Mesodermal cell (in vitro differentiated cells): ENCODE data around the gene ZNF224.
A peak's percentile ranks its signal among the peaks of the same experiment; 100 is the strongest.
"Not testable (repeated sequence)": the region's sequence is repeated elsewhere in the genome, so short reads cannot be mapped to it uniquely, and the experiment has no call there.

Experiments used
- H3K27ac ChIP-seq: 2 replicates; pipeline ENCODE4 v1.7.0; 2013; ENCODE audit warnings: mild to moderate bottlenecking, low read depth, low read length, moderate library complexity; ENCODE audit not compliant: severe bottlenecking
- H3K36me3 ChIP-seq: 2 replicates; pipeline ENCODE4 v1.7.1; 2013; ENCODE audit warnings: mild to moderate bottlenecking, low read length, moderate library complexity; ENCODE audit not compliant: control insufficient read depth, insufficient read depth
- H3K4me1 ChIP-seq: one replicate; pipeline ENCODE4 v1.7.1; 2013; ENCODE audit warnings: mild to moderate bottlenecking, low read length; ENCODE audit not compliant: insufficient read depth, control insufficient read depth, poor library complexity, severe bottlenecking
- H3K4me3 ChIP-seq: 2 replicates; pipeline ENCODE4 v1.7.0; 2013; ENCODE audit warnings: low read length, control low read depth, mild to moderate bottlenecking; ENCODE audit not compliant: insufficient read depth, poor library complexity, severe bottlenecking; ENCODE audit errors: extremely low read depth
- H3K9me3 ChIP-seq: 2 replicates; pipeline ENCODE4 v1.7.1; 2013; ENCODE audit warnings: mild to moderate bottlenecking, low read length, moderate library complexity; ENCODE audit not compliant: control insufficient read depth
- WGBS, 2 experiments: methylation state at CpG; one replicate each; pipeline ENCODE4 v1.1.5; 2013; ENCODE audit warnings: missing lambda C conversion rate in 2 of 2; ENCODE audit not compliant: insufficient coverage in 2 of 2; 5-methylcytosine and 5-hydroxymethylcytosine counted together

ZNF224 gene

DNA sequence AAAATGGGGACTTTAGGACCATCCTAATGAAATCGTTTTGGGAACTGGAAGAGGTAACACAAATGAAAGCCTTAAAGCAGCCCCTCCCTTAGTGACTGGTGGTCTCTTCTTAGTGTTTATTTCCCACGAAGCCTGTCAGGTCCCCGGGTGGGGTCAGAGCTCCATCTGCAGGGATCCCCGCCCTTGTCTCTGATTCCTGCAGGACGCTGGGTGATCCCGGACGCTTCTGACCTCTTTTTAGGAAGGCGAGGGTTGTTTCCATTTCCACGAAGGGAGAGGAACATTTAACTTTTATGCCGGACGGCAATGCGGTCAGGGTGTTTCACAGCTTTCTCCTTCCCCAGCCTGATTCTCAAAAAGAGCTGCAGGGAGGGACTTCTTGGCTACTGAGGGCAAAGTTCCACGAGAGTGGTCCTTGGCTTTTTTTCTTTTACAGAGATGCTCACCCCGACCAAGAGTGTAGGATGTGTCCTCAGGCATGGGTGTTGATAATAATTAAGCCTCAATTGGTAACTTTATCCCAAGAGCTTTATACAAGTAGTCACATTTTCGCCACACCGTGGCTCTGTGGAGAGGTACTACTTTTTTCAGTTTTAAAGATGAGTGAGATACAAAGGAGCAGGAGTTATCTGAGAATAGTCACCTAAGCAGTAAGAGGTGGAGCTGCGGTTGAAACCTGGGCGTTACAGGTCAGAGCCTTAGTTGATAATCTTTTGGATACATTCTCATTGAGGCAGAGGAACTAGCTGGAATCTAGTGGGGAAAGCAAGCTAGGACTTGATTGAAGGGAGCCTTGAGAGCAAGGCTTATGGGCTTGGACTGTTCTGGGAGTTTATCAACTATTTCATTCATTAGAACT is 21.4 kb upstream of the ZNF224 start:
- H3K36me3 ChIP-seq: peaks cover 6% of the 10 kb centered on the region
- H3K4me1 ChIP-seq: no peaks in the 10 kb centered on the region
- peak overlapping the region; percentile 61 for H3K4me3 ChIP-seq
- H3K27ac ChIP-seq: no peak overlapping the region
- WGBS, 2 experiments: 44 to 60% methylated on average over 12 to 14 of the region's 18 CpGs
- H3K9me3 ChIP-seq: peaks cover 10% of the 10 kb centered on the region

DNA sequence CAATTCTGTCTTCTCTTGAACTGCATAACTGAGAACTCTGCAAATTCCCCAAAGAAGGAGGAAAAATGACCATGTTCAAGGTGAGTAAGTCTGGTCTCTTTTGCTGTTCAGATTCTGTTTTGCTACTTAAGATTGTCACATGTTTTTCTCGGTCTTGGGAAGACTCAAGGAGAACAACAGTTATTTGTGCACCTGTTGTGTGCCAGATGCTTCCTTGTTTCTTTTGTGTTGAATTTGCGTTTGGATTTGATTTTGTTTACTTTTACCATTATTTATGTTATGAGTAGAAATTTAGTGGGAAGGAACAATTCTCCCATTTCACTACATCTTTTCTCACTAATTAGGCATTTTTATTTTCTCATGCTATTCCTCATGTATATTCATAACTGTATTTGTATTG is 17.8 kb upstream of the ZNF224 start:
- Histone ChIP-seq H3K9me3 (peaks cover 3% of the 10 kb centered on the region), H3K27ac (no peak overlapping the region), H3K4me1 (no peaks in the 10 kb centered on the region), H3K4me3 (no peak overlapping the region), H3K36me3 (peaks cover 14% of the 10 kb centered on the region)
- WGBS, 2 experiments: 100% methylated on average over 1 of the region's 2 CpGs

DNA sequence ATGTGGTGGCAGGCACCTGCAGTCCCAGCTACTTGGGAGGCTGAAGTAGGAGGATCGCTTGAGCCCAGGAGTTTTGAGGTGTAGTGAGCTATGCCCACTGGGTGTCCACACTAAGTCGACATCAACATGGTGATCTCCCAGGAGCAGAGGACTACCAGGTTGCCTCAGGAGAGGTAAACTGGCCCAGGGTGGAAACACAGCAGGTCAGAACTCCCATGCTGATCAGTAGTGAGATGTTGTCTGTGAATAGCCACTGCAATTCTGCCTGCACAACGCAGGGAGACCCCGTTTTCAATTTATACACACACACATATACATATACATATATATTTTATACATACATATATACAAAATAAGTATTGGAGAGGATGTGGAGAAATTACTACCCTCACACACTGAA is 2.1 kb upstream of the ZNF224 start:
- no peak overlapping the region for H3K4me3 ChIP-seq
- WGBS, 2 experiments: 65 to 70% methylated on average over 2 of the region's 4 CpGs
- no peaks in the 10 kb centered on the region for H3K4me1 ChIP-seq
- peaks cover 11% of the 10 kb centered on the region for H3K36me3 ChIP-seq
- H3K9me3 ChIP-seq: no peaks in the 10 kb centered on the region
- H3K27ac ChIP-seq: no peak overlapping the region

DNA sequence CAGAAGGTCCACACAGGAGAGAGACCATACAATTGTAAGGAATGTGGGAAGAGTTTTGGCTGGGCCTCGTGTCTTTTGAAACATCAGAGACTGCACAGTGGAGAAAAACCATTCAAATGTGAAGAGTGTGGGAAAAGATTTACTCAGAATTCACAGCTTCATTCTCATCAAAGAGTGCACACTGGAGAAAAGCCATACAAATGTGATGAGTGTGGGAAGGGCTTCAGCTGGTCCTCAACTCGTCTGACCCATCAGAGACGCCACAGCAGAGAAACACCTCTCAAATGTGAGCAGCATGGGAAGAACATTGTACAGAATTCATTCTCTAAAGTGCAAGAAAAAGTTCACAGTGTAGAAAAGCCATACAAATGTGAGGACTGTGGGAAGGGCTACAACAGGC is 13.6 kb downstream of the ZNF224 start:
- H3K36me3 ChIP-seq: peaks cover 59% of the 10 kb centered on the region
- no peaks in the 10 kb centered on the region for H3K4me1 ChIP-seq
- 85% methylated on average over 3 of the region's 3 CpGs for WGBS, 2 experiments
- H3K4me3 ChIP-seq: no peak overlapping the region
- no peak overlapping the region for H3K27ac ChIP-seq
- H3K9me3 ChIP-seq: peaks cover 28% of the 10 kb centered on the region

DNA sequence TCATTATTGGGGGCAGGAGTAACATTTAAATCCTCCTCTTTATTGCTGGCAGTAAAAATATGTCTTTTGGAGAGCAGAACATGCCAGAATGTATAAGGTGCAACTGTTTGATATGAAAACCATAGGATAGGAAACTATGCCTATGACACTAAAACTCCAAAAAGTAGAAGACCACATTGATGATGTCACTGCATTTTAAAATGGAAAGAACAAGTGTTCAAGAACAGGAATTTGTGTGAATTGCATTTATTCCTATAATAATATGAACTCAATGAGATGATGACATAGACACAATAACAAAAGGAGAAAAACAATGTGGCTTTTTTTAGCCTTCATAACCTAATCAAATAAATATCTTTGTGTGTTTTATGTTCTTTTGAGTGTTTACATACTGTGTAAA is 15.3 kb downstream of the ZNF224 start:
- no peak overlapping the region for H3K4me3 ChIP-seq
- peaks cover 42% of the 10 kb centered on the region for H3K36me3 ChIP-seq
- no peaks in the 10 kb centered on the region for H3K4me1 ChIP-seq
- H3K27ac ChIP-seq: no peak overlapping the region
- peaks cover 28% of the 10 kb centered on the region for H3K9me3 ChIP-seq

DNA sequence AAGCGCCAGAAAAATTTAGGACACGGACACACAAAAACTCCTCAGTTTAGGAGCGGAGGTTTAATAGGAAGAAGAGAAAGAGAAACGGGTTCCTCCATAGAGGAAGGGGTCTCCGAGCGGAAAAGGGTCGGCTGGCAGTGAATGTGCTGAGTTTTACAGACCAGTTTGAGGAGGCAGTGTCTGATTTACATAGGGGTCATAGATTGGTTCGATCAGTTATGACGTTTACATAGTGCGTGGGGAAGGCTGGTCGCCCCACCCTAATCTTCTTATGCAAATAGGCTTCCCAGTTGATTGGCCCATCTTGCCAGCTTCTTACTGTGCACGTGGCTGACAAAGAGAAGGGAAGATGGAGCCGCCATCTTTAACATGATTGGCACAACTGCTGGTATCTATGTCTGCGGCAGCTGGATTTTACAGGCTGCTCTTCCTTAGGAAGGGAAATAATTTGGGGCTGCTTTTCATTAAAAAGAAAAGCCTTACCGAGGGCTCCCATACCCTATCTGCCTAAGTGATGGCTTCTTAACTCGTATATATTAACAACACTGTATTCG is 17.8 kb downstream of the ZNF224 start:
- Histone ChIP-seq H3K36me3 (peaks cover 32% of the 10 kb centered on the region), H3K9me3 (peaks cover 18% of the 10 kb centered on the region), H3K4me3 (peak overlapping the region; percentile 96), H3K27ac (peak overlapping the region; percentile 81), H3K4me1 (no peaks in the 10 kb centered on the region)
- 54 to 70% methylated on average over 11 to 14 of the region's 17 CpGs for WGBS, 2 experiments

DNA sequence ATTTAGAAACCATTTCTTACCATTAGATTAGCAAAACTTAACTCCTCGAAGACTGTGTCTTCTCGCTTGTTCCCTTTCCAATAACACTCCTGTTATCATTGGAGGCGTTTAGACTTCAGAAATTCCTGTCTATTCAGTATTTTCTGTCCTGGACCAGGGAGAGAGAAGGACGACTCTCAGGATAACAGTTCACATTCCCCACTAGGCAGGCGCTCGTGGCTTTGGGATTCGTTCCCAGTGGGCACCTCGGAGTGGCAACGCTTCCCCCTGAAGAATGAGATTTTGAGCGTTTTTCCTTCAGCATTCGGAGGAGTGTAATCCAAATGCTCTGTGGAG is 18.6 kb downstream of the ZNF224 start:
- H3K27ac ChIP-seq: peak overlapping the region; percentile 81
- 0% methylated on average over 9 to 11 of the region's 11 CpGs for WGBS, 2 experiments
- peaks cover 10% of the 10 kb centered on the region for H3K9me3 ChIP-seq

DNA sequence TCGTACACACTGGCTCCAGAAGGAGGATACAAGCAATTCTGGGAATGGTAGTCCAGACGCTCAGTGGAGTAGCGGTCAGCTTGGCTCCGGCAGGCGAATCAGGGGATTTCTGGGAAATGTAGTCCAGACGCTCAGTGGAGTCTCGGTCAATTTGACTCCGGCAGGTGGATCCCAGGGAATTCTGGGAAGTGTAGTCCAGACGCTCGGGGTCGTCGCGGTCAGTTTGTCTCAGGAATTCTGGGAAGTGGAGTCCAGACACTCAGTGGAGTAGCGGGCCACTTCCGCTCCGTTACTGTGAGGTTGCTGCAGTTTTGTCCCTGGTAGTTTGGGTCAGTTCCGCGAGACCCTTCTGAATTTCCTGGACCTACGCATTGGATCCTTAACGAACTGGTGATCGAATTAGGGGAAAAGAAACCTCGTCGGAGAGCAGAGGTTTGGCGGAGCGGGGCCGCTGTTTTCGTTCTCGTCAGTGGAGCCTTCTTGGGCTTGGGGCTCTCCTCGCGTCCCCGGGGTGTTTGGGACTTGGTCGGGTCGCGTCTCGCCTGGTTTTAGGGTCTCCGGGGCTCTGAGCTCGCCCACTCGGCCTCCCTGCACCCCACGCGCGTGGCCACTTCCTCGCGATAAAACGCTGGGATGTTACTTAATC is 19.1 kb downstream of the ZNF224 start, which contains the start of gene ZNF225:
TSS of gene ZNF225 (plus strand) at position 262 of the 646 bp plus-strand sequence. CDS start 2,429 bp downstream, outside the sequence.
- Histone ChIP-seq H3K9me3 (peaks cover 5% of the 10 kb centered on the region), H3K4me1 (no peaks in the 10 kb centered on the region), H3K4me3 (peak within 1 kb of the TSS; percentile 96), H3K27ac (peak within 1 kb of the TSS; percentile 81), H3K36me3 (peaks cover 23% of the 10 kb centered on the region)
- 0 to 1% methylated on average over 39 to 44 of the region's 44 CpGs for WGBS, 2 experiments

More for the DNA sequence above, 18.6 kb downstream of the ZNF224 start:
- Histone ChIP-seq H3K4me3 (peak overlapping the region; percentile 96), H3K36me3 (peaks cover 24% of the 10 kb centered on the region), H3K4me1 (no peaks in the 10 kb centered on the region)

DNA sequence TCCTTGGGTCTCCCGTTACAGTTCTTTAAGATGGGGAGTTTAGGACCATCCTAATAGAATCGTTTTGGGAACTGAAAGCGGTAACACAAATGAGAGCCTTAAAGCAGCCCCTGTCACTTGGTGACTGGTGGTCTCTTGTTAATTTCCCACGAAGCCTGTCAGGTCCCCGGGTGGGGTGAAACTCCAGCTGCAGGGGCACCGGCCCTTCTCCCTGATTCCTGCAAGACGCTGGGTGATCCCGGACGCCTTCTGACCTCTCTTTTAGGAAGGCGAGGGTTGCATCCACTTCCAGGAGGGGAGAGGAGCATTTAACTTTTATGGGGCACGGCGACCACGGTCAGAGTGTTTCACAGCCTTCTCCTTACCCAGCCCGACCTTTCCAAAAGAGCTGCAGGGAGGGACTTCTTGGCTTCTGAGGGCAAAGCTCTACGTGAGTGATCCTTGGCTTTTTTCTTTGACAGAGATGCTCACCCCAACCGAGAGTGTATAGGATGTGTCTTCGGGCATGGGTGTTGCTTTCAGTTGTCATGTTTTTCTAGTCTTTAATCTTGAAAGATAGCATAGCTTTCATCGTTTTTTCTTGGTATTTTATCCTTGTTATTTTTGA is 19.7 kb downstream of the ZNF224 start:
- Histone ChIP-seq H3K4me1 (no peaks in the 10 kb centered on the region), H3K4me3 (peak overlapping the region; percentile 96), H3K9me3 (peaks cover 4% of the 10 kb centered on the region), H3K27ac (peak overlapping the region; percentile 63), H3K36me3 (peaks cover 23% of the 10 kb centered on the region)
- WGBS, 2 experiments: 10 to 11% methylated on average over 12 to 13 of the region's 18 CpGs

DNA sequence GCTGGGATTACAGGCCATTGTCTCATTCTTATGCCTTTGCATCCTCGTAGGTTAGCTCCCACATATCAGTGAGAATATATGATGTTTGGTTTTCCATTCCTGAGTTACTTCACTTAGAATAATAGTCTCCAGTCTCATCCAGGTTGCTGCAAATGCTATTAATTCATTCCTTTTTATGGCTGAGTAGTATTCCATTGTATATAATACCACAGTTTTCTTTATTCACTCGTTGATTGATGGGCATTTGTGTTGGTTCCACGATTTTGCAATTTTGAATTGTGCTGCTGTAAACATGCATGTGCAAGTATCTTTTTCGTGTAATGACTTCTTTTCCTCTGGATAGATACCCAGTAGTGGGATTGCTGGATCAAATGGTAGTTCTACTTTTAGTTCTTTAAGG is 27.0 kb downstream of the ZNF224 start:
- peaks cover 50% of the 10 kb centered on the region for H3K36me3 ChIP-seq
- H3K27ac ChIP-seq, H3K4me1 ChIP-seq, H3K9me3 ChIP-seq, H3K4me3 ChIP-seq: not testable (repeated sequence)
- WGBS, 2 experiments: 93% methylated on average over 3 of the region's 4 CpGs; no CpG with 5 or more reads in 1 of the 2 experiments
